CD4-positive, alpha-beta T cell treated with Interleukin-10 for 1 hour (primary cell): ENCODE measurements around the gene NPAS1.

Experiments used
- DNase-seq: peaks from one replicate; pipeline ENCODE4 v3.0.0-alpha.2; 2020

Gene NPAS1

DNA sequence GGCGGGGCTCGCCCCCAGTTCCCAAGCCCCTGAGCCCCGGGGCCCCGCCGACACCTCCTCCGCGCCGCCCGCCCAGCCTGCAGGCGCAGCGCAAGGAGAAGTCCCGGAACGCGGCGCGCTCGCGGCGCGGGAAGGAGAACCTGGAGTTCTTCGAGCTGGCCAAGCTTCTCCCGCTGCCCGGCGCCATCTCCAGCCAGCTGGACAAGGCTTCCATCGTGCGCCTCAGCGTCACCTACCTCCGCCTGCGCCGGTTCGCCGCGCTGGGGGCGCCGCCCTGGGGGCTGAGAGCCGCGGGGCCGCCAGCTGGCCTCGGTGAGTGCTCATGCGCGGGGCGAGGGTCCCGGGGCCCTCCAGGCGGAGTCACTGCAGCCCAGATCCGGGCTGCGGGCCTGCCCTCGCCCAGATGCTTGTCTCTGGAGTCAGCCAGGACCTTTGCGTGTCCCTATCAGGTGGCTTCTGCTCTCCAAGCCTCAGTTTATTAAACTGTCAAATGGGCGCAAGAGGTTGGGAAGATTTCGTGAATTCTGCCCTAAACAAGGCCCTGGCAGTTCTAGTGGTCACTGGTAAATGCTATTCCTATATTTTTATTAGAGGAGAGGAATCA is 2.0 kb downstream of the NPAS1 start:
- DNase-seq, result no peak

DNA sequence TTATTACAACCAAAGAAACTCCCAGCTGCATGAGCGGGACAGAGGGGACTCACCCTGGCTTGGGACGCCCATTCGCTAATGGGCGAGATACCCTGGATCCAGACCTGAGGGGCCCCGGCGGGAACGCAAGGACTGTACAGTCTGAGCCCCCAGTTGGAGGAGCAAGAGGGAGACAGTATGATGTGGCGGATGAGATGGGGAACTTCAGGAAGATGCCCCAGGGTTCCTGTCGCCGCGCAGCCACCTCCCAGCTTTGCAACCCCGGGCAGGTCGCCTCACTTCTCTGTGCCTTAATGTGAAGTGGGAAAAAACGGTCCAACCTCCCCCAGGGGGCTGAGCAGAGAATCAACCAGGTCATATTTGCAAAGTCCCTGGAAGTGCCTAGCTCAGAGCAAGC is 2.5 kb downstream of the NPAS1 start:
- no peak for DNase-seq

DNA sequence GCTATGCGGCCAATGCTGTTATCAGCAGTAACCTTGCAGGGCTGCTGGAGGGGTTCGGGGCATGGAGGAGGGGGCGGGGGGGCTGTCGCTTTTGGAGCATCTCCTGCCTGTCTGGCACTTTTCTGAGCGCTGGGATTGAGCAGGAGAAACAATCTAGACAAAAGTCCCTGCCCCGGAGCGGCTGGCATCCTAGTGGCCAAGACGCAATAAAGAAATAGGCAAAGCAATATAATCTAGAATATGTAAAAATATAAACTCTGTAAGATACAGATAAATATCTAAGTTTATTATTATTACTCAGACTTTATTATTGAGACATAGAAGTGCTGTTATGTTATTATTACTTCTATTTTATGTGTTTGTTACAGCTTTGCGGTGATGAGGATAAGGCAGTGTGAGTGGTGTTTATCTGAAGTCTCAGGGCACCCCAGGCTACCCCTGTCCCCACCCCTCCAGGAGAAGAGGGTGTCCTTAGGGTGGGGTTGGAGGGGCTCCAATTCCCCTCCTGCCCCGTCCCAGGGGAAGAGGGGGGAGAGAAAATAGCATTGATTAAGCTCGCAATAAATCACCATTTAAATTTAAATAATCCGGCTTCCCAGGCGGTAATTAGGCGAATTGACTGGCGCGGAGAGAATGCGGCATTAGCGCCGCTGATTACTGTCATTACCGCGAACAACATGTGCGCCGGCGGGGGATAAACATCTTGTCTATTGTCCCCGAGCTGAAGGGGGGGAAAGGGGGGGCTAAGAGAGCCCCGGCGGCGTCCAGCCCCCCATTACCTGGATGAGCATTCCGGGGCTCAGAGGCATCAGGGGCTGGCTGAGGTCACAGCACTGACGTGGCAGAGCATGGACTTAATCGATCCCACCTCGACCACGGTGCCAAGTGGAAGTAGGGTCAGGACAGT is 3.2 kb downstream of the NPAS1 start:
- no peak for DNase-seq

DNA sequence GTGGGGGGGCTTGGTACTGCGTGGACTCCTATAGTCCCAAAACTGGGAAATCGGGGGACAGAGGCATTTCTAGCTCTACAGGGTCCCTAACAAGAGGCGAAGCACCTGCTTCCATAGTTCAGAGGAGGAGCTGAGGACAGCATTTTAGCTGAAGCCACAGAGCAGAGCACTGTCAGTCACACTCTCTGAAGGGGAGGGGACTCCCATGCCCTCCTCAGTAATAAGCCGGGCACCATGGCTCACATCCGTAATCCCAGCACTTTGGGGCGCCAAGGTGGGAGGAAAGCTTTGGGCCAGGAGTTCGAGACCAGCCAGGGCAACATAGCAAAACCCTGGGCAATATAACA is 3.8 kb downstream of the NPAS1 start:
- no peak for DNase-seq

DNA sequence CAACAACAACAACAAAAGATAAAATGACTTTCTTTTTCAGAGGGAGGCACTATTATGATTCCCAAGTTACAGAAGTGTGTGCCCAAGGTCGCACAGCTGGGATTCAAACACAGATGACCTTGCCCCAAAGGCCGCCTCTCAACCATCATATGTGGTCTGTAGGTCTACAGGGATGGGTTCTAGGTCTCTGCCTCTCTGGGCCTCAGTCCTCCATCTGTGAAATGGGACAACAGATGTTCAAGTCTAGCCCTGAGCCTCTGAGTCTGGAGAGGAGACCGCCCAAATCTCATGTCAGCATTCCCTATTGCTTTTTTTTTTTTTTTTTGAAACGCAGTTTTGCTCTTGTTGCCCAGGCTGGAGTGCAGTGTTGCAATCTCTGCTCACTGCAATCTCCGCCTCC is 4.9 kb downstream of the NPAS1 start:
- DNase-seq, result no peak

DNA sequence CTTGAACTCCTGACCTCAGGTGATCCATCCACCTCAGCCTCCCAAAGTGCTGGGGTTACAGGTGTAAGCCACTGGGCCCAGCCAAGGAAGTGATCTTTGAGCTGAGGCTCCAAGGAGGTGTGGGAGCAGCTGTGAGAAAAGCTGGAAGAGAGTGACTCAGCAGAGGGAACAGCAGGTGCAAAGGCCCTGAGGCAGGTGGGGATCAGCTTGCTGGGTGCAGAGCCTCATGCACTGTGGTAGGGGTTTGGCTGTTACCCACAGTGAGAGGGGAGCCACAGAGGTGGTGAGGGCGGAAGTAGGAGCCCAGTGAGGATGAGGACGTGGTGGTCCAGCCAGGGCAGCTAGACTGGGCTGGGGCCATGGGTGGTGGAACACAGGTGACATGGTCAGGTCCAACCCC is 6.5 kb downstream of the NPAS1 start:
- no peak for DNase-seq

DNA sequence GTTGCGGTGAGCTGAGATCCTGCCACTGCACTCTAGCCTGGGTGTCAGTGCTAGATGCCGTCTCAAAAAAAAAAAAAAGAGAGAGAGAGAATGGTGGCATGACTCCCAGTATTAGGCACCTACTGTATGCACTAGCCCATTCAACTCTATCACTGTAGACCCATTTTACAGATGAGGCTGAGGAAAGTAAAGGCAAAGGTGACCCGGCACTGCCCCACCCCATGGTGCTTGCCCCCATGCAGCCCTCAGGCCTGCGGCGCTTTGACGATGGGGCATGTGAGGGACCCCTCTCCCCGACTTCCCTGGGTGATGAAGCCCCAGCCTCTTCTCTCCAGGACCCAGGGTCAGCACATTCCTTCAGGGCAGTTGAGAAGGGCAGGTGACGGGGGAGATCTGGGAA is 7.3 kb downstream of the NPAS1 start:
- no peak for DNase-seq

DNA sequence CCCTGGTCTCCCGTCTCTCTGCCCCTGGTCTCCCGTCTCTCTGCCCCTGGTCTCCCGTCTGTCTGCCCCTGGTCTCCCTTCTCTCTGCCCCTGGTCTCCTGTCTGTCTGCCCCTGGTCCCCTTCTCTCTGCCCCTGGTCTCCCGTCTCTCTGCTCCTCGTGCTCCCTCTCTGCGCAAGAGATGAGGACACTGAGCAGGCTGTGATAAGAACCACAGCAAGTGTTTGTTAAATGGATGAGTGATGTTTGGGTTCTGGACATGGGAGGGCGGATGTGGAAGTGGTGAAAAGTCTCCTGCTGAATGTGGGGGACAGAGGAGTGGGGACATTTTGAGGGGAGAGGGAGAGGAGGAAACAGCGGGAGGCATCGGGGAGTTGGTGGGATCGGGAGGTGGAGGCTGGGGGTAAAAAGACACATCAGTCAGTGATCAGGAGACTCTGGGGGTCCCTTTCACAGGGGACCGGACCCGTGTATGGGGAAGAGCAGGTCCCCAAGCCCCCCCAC is 8.0 kb downstream of the NPAS1 start:
- DNase-seq, result no peak

DNA sequence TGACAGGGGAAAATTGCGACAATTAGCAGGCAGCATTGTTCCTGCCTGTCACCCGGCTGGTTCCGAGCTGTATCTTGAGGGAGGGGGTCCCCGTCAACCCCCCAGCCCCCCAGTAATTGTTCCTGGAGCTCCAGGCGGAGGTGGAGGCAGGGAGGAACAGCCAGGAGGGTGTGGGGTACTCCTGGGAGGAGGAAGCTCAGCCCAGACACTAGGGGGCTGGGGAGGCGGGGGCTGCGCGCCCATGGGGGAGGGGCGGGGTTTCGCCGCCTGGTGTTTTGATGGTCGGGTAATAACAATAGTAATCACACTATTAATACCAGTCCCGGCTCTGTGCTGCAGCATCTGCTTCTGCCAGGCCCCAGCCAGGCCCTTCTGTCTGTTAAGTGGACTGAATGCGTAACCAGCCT is 8.6 kb downstream of the NPAS1 start:
- no peak for DNase-seq

DNA sequence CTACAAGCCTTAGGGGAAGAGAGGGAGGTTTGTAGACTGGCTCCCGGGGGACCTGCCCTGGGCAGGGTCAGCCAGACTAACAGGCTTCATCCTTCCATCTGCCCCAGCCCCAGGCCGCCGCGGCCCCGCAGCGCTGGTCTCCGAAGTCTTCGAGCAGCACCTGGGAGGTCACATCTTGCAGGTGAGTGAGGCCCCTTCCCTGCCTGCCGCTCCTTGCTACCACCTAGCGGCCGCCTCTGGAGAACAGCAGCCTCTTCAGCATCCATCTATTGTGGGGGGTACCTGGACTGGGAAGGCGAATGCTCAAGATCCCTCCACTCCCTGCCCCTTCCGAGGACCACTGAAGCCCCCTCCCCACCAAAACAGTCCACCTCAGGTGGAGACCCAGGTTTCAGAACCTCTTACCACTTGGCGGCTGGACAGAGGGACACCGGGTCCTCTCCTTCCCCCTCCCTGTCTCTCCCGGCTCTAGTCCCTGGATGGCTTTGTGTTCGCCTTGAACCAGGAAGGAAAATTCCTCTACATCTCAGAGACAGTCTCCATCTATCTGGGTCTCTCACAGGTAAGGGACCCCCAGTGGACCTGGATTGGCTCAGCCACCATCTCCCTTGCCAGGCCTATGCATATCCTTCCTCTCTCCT is 12.7 kb downstream of the NPAS1 start:
- DNase-seq, result peak; percentile 72

DNA sequence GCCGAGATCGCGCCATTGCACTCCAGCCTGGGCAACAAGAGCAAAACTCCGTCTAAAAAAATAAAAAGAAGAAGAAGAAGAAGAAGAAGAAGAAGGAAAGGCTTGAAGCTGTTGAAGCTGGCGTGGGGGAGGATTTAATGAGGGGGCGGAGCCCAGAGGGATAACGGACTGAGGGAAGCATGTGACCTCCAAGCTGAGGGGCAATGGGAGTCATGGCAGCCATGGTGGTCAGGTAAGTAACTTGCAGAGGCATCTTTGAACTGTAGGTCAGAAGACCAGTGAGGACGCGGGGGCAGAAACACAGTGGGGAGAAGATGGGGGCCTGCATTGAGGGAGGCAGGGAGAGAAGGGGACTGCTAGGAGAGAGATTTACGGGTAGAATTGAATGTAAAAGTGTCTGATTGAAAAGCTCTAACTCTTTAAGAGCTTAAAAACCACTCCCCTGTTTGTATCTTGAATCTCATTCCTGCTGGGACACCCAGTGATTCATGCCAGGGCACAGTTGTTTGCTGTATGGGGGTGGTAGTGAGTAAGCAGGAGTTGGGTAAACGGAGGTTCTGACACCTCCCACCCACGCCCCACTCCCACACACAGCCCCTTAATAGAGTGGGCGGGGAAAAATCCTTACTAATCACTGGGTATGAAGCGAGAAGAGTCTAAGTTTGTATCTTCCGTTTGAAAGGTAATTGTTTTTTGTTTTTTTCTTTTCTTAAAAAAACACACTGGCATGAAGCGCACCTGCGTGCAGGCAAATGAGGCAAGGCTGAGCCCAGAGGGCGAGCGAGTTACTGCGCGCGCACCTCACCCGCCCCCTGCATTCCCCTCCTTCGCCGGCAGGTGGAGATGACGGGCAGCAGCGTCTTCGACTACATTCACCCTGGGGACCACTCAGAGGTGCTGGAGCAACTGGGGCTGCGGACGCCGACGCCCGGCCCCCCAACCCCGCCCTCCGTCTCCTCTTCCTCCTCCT is 15.8 kb downstream of the NPAS1 start:
- peak; percentile 96 for DNase-seq

DNA sequence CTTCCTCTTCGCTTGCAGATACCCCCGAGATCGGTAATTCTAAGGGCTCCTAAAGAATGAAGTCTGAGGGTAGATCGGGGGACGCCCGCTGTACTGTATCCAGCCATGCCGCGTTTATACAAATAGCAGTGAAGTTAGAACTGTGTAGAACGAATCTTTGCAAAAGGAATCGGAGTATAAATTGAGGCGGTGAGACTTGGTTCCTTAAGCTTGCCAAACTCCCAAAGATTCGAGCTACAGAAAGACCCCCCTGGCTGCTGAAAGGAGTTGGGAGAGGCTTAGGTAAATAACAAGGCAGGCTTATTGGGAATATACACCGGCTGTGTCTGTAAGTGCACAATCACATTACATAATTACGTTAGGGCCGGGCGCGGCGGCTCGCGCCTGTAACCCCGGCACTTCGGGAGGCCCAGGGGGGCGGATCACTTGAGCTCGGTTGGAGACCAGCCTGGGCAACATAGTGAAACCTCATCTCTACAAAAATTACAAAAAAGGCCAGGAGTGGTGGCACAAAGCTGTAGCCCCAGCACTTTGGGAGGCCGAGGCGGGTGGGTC is 16.5 kb downstream of the NPAS1 start:
- DNase-seq, result no peak

DNA sequence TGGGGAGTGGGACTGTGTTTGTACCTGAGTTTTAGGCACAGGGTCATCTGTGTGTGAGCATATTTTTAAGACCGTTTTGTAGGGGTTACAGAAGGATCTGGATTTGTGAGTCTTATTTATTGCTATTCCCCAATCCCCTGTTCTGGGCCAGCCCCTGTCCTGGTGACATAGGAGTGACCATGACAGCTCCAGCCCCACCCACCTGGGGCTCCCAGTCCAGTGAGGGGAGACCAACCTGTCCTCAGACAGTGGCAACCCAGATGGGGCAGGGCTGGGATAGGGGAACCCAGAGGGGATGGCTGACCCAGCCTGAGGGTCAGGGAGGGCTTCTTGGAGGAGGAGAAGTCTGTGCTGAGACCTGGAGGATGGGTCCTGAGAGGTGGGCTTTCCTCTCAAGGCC is 18.1 kb downstream of the NPAS1 start:
- DNase-seq, result no peak

DNA sequence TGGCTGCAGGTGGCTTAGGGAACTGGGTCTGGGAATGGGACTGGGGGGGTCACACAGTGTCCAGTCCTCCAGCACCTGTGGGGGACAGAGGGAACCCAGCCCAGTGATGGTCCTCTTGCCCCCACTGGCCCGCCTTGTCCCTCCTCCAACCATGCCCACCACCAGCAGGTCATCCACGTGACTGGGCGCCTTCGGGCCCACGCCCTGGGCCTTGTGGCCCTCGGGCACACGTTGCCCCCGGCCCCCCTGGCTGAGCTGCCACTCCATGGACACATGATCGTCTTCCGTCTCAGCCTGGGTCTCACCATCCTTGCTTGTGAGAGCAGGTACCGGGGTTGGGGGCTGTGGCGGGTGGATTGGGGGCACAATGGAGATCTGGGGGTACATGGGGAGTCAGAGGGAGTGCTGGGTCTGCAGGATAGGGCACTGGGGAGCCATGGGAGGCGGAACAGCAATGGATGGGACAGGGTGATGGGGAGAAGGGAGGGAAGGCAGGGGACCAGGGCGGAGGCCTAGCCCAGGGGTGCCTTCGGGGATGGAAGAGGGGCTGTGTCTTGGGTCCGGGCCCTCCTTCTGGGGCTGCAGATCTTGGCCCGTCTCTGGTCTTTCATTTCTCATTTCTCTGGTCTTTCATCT is 19.7 kb downstream of the NPAS1 start:
- DNase-seq, result no peak

DNA sequence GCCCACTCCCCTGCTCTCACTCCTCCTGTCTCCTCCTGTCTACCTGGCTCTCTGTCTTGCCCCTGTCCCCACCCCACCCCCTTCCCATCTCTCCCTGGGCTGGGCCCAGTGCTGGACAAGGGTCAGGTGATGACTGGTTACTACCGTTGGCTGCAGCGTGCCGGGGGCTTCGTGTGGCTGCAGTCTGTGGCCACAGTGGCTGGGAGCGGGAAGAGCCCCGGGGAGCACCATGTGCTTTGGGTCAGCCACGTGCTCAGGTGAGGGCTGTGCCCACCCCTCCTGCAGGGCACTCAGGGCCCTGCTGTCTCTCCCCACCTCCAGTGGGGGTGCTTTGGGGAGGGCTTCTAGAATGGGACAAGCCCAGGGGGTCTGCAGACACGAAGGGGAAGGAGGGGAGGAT is 21.2 kb downstream of the NPAS1 start:
- DNase-seq, result no peak

DNA sequence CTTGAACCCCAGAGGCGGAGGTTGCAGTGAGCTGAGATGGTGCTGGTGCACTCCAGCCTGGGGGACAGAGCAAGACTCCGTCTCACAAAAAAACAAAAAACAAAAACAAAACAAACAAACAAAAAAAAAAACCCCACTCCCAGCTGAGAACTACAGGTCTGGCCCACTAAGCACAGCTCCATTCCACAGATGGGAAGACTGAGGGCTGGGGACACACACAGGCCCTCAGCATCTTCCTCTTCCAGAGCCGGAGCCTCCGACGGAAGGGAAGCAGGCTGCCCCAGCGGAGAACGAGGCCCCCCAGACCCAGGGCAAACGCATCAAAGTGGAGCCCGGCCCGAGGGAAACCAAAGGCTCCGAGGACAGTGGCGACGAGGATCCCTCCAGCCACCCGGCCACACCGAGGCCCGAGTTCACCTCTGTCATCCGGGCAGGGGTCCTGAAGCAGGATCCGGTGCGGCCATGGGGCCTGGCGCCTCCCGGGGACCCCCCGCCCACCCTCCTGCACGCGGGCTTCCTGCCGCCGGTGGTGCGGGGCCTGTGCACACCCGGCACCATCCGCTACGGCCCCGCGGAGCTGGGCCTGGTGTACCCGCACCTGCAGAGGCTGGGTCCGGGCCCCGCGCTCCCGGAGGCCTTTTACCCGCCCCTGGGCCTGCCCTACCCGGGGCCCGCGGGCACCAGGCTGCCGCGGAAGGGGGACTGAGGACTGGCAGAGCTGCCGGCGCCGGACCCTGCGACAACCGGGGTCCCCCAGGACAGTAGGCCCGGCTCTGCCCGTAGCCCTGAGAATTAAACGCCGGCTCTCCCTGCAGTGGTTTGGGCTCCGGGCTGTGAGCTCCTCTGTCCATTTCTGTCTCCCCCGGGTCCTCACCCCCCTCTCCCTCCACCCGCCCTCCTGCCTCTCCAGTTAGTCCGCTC is 25.6 kb downstream of the NPAS1 start:
- no peak for DNase-seq

DNA sequence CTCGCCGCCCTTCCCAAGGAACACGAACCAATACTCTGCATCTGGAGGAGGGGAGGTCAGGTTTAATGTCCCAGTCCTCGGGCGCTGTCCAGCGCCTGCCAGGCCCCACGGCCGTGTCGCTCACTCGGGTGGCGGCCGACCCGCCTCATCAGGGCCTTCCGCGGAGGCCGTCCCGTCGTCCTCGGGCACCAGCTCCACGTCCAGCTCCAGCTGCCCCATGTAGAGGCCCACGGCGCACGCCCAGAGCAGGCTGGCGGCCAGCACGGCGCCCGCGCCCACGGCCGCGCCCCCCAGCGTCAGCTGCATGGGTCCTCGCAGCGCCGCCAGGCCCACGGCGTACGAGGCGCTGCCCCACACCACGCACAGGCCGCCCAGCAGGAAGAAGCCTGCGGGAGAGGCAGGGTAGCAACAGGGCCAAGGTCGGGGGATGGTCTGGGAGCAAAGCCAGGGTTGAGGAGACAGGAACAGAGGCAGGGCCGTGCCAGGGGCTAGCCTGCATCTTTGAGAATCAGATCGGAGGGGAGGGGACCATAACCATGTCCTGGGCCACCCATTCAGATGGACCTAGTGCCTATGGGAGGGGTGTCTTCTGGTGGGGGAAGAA is 26.3 kb downstream of the NPAS1 start:
- no peak for DNase-seq

DNA sequence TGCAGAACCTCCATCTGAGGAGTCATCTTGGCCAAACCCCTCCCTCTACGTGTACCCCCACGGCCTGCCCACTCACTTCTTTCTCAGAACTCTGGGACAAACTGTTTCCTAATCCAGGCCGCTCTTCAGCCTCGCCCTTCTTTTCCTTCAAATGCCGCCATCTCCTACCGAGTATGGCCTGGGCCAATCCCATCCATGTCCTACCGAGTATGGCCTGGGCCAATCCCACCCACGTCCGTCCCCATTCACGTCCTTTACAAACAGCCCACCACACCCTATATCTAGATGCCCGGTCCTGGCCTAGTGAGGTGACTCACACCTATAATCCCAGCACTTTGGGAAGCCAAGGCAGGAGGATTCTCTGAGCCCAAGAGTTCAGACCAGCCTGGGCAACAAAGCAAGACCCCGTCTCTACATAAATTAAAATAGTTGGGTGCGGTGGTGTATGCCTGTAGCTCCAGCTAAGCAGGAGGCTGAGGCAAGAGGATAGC is 27.7 kb downstream of the NPAS1 start:
- no peak for DNase-seq

DNA sequence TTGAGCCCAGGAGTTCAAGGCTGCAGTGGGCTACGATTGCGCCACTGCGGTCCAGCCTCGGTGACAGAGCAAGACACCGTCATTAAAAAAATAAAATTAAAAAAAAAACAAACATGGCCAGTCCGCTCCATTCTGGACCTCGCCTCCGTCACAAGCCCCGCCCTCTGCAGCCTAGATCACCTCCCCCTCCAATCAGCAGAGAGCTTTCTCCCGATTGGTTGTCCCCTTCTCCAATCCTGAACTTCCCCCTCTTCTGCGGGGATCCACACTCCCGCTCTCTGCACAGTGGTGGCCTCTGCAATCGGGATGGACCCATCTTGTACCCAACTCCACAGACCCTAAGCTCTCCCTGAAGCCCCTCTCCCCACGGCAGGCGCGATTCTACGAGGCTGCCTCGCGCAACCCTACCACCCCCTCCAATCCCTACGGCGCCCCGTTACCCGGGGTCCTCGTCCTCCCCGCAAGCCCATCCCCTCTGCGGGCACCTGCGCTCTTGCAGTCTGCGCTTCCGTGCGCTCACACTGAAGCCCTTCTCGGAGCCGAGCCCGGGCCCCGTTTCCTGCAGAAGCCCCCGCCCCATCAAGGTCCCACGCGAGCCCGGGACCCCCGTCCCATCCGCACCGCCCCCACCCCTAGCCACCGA is 28.2 kb downstream of the NPAS1 start:
- peak; percentile 81 for DNase-seq

DNA sequence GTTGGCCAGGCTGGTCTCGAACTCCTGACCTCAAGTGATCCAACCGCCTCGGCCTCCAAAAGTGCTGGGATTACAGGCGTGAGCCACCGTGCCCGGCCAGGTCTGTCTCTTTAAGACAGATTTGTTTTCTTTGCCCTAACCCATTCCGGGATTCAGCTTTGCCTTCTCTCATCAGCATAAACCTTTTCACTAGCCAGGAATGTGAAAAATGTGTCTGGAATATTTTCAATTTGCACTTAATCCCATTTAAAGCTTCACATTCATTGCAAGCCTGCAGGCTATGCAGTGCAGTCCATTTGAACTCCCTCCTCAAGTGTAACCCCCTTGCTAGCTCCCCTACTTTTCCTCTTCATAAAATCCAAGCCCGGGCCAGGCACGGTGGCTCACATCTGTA is 29.7 kb downstream of the NPAS1 start:
- DNase-seq, result no peak
